ENCODE measurements around the gene BAHCC1.

The BAHCC1 gene

DNA sequence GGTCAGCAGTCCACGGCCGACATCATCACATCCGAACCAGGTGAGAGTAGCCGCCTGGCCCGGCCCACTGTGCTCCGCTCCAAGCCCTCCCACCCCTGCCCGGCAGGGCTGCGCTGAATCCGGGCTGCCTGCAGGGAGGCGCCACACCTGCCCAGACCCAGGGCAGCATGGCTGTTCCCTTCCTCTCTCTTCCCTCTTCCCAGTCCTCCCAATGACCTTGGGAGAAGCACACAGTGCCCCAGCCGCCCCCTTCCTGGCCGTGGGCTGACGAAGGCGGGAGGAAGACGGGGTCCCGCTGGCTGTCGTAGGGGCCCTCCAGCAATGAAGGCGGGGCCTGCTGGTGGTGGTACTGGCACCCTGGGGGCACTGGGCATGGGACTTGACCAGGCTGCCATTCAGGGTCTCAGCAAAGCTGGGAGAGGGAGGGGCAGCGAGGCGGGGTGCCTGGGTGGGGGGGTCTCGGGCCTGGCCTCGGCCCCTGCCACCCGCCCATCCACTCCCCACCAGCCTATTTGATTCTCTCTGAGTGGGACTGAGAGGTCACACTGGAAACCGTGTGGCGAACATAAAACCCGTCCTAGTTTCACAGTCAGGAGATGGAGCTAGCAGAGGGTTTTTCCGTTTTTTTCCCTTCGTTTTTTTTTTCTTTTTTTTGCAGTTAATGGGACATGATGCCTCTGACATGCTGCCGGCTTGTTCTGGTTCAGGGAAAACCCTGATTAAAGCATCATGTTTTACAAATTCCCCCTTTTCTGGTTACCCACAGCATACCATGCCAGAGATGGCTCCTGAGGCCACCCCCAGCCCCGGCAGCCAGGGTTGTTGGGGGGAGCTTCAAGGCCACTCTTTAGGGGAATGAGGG lies 50.6 kb downstream of the BAHCC1 start:
- no peak for FAIRE-seq

GRCh38 chr17:81447331-81447933 lies 52.2 kb downstream of the BAHCC1 start:
- FAIRE-seq, result no peak

DNA sequence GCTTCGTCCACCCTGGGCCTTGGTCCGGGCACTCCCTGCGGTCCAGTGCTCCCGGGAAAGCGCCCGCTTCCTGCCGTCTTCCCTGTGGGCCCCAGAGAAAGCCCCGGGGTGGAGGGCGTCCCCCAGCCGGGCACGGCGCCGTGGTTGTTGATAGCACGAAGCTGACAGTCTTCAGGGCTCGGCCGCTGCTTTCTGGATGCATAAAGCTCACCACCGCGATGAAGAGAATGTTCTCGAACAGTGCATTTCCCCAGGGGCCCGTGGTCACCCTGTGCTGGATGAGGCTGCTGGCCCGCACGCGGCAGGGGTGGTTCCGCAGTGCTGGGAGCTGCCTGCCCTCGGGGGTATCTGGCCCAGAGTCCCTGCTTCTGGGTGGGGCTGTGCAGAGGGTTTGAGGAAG lies 53.2 kb downstream of the BAHCC1 start:
- no peak for FAIRE-seq

DNA sequence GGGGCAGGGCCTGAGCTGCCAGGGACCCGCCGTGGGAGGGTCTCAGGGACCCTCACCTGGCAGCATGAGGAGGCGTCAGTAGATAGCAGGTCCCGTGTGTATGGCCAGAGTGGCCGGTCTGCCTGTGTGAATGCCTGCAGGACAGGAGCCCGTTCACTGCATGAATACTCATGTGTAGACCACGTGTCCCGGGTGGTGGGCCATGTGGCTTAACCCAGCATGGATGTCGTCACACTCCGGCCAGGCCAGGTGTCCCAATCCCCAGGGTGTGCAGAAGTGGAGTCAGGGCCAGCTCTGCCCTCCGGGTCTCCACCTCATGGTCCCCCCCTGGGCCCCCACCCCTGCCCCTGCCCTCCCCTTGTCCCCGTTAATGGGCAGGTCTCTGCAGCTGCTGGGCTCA lies 53.7 kb downstream of the BAHCC1 start:
- FAIRE-seq, result no peak

DNA sequence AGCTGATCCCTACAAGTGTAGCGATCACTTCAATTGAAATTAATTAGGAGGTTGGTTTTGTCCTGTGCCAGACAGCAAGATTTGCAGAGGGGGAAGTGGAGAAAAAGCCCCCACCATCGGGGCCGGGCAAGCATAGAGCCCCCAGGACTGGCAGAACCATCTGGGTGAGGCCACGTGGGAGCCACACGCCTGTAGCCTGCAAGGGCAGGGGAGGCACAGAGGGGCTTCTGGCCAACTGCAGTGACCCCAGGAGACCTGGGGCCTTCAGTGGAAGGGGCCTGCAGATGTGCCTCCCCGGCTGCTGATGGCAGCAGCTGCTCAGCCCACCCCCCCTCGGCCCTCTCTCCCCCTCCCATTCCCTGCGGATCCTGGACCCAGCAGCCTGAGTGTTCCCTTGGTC lies 54.1 kb downstream of the BAHCC1 start:
- no peak for FAIRE-seq

DNA sequence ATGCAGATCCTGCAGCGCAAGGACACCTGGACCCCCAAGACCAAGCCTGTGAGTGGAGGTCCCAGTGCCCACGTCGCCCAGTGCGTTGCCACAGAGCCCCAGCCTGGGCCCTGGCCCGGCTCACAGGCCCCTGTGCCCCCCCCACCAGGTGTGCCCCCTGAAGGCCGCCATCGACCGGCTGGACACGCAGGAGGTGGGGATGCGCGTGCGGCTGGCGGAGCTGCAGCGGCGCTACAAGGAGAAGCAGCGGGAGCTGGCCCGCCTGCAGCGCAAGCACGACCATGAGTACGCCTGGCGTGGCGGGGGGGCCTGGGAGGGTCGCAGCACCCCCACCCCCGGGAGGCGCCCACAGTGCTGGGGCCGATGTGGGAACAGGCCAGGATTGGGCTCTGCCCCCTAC lies 56.6 kb downstream of the BAHCC1 start:
- FAIRE-seq, result no peak

- no peak for FAIRE-seq
Measured at GRCh38 chr17:81452551-81452950, 57.3 kb downstream of the BAHCC1 start.

DNA sequence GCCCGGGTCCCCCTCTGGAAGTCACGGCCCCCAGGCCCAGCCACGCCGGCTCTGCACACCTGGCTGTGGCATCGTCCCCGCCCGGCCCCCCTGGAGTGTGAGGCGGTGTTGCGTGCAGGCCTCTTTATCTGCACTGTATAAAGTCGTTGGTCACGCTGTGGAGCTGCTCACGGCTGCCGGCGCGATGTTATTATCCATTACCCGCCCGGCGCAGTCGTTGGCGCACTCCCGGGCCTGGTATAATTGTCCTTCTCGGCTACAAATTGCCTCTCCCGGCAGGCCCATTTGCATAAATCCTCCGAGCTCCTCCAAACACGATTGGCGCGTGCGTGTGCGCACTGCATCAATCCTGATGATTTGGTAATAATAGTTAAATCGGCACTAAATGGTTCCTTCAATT lies 57.8 kb downstream of the BAHCC1 start:
- FAIRE-seq, result no peak

- no peak for FAIRE-seq
Measured at GRCh38 chr17:81453712-81454111, 58.5 kb downstream of the BAHCC1 start.

- FAIRE-seq, result no peak
Measured at GRCh38 chr17:81454473-81454872, 59.2 kb downstream of the BAHCC1 start.

DNA sequence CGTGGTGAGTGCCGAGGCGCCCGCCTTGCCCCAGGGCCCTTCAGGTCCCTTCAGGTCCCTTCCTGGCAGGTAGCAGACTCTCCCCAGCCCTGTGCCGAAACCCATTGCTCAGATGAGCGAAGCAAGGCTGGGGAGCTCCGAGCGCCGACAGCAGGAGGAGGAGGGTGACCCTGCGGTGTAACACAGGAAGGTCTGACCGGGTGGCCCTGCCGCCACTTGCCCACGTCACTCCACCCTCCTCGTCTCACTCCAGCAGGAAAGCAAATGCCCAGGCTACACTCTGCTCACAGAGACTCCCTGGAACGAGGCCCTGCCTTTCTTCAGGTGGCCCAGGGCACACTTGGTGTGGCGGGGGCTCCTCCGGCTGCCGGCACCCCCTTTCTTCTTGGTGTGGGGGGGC lies 60.1 kb downstream of the BAHCC1 start:
- no peak for FAIRE-seq

GRCh38 chr17:81456091-81456490 lies 60.8 kb downstream of the BAHCC1 start:
- FAIRE-seq, result no peak

GRCh38 chr17:81456798-81457197 lies 61.5 kb downstream of the BAHCC1 start:
- FAIRE-seq, result no peak

- no peak for FAIRE-seq
Measured at GRCh38 chr17:81457401-81457800, 62.1 kb downstream of the BAHCC1 start.

DNA sequence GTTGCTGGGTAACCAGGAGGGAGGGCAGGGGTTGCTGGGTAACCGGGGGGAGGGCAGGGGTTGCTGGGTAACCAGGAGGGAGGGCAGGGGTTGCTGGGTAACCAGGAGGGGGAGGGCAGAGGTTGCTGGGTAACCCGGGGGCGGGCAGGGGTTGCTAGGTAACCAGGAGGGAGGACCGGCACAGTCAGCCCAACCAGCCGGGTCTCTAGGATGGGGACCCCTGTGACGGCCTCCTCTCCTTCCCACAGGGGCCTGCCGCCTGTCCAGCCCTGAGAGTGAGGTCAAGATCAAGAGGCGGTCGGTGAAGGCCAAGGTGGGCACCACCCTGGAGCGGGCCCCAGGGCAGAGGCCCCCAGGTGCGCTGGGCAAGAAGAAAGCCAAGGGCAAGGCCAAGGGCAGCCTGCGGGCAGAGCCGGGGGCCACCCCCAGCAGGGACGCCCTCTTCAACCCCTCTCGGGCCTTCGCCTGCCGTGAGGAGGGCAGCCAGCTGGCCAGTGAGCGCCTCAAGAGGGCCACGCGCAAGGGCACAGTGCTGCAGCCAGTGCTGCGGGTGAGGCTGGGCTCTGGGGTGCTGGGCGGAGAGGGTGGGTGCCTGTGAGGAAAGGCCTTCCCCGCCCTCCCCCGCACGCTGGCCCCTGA lies 62.8 kb downstream of the BAHCC1 start:
- FAIRE-seq, result no peak

DNA sequence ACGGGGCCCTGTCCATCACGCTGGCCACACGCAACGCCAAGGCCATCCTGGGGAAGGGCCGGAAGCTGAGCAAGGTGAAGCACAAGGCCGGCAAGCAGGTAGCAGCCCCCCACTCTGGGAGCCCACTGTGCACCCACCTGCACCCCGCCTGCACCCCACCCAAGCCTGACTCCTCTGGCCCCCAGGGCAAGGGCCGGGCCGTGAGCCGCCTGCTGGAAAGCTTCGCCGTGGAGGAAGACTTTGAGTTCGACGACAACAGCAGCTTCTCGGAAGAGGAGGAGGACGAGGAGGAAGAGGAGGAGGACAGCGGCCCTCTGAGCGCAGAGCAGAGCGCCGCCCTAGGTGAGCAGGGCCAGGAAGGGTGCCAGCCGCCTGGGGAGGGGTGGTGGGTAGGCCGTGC lies 63.4 kb downstream of the BAHCC1 start:
- no peak for FAIRE-seq

- FAIRE-seq, result no peak
Measured at GRCh38 chr17:81459224-81459623, 64.0 kb downstream of the BAHCC1 start.

- FAIRE-seq, result no peak
Measured at GRCh38 chr17:81459864-81460263, 64.6 kb downstream of the BAHCC1 start.

- no peak for FAIRE-seq
Measured at GRCh38 chr17:81460856-81461460, 65.7 kb downstream of the BAHCC1 start.

- no peak for FAIRE-seq
Measured at GRCh38 chr17:81461607-81462500, 66.6 kb downstream of the BAHCC1 start.

DNA sequence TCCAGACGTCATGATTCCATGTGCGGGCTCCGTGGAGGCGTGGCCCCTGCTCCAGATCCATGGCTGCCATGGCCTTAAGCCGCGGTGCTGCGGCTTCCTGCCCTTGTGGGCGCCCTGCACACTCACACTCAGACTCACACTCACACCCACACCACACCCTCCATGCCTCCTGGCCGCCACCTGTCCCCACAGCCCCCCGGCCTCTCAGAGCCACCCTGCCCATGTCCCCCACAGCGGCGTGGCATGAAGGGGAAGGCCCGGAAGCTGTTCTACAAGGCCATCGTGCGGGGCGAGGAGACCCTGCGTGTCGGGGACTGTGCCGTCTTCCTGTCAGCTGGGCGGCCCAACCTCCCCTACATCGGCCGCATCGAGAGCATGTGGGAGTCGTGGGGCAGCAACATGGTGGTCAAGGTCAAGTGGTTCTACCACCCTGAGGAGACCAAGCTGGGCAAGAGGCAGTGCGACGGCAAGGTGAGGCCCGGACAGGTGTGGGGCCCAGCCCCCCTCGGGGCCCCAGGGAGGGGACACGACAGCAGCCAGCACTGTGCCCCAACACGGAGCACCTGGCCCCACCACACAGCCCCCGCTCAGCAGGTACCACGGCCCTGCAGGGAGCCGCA lies 67.4 kb downstream of the BAHCC1 start:
- no peak for FAIRE-seq

DNA sequence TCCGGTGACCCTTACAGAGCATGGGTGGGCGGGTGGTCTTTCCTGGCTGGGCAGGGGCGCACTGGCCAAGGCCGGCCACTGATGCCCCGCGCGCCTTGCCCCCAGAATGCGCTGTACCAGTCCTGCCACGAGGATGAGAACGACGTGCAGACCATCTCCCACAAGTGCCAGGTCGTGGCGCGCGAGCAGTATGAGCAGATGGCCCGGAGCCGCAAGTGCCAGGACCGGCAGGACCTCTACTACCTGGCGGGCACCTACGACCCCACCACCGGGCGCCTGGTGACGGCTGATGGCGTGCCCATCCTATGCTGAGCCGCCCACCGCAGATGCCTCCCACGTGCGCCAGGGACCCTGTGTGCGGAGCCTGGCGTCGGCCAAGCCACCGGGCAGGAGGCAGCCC lies 68.2 kb downstream of the BAHCC1 start:
- FAIRE-seq, result no peak

All from islet of Langerhans (tissue), 1 donor.